ENCODE results near the gene FAM124B. TPM values are rescaled to one million over a fixed set of nuclear protein-coding genes. Genes with fewer than 3 reads are reported as not detected.

FAM124B gene
- total RNA-seq, 1 experiment from 2014 or later: 0.83 TPM

DNA sequence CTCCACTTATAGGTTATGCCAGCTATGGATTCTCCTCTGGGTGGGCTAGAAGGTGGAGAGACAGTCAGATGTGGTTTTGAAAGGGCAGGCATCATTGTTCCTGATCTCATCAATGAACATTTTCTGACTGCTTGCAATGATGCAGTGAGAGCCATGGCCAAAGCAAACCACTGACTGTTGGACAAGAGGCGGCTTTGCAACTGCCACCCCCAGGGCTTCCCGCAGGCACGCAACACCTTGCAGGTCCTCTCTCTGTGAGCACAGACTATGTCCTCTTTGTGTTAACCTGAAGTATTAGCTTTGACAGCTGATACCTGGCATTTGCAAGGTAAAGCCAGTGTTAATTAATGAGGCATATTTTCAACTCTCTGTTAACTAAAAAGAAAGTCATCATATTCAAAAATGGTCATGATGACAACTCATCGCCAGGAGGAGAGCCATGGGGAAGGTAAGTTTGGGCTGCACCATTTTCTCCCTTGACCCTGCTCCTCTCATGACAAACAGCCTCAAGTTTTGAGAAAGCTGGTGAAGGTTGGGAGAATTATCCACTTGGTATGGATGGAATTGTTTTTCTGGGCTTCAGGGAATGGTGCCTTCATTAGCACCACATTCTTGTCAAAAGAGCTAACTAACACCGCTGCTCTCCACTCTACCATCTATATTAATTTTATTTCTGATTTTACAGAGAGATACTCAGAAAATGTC lies 14.9 kb upstream of the FAM124B start:
- Histone ChIP-seq H3K27ac (ENCODE audit: insufficient read length, low read depth, low read length) (no peak overlapping the region), H4K8ac (replicated peaks; ENCODE audit: insufficient read length, low read depth, low read length) (no peak overlapping the region), H3K23ac (ENCODE audit: insufficient read length, low read depth, low read length) (no peak overlapping the region), H2BK12ac (ENCODE audit: insufficient read length, low read depth, low read length) (no peak overlapping the region), H2BK20ac (ENCODE audit: low read depth, low read length, poor library complexity, severe bottlenecking) (no peak overlapping the region), H2BK120ac (ENCODE audit: low read depth, low read length, poor library complexity, severe bottlenecking) (no peak overlapping the region), H3K18ac (ENCODE audit: insufficient read length, low read depth, low read length) (no peak overlapping the region), H4K91ac (ENCODE audit: insufficient read length, low read depth, low read length) (no peak overlapping the region), H3K4me2 (ENCODE audit: insufficient read depth, insufficient read length, low read length) (no peak overlapping the region), H3T11ph (ENCODE audit: low read length) (no peak overlapping the region), H3K9ac (ENCODE audit: extremely low read depth, insufficient read length, low read length) (no peak overlapping the region), H3K27me3 (ENCODE audit: insufficient read depth, low read length) (no peaks in the 10 kb centered on the region), H3K4ac (ENCODE audit: low read depth, low read length) (no peak overlapping the region), H3K79me1 (ENCODE audit: insufficient read depth, low read depth, low read length, poor library complexity, severe bottlenecking) (no peaks in the 10 kb centered on the region), H3K4me1 (ENCODE audit: insufficient read depth, low read length) (no peaks in the 10 kb centered on the region; the same call in 1 of the 2 replicates), H3K14ac (ENCODE audit: insufficient read depth, low read length) (no peak overlapping the region), H3K79me2 (ENCODE audit: insufficient read depth, low read length) (no peaks in the 10 kb centered on the region), H2BK5ac (ENCODE audit: insufficient read length, low read length) (no peak overlapping the region), H4K20me1 (ENCODE audit: control insufficient read depth, insufficient read depth, insufficient read length) (no peaks in the 10 kb centered on the region), H4K5ac (ENCODE audit: insufficient read length, low read depth, low read length) (no peak overlapping the region), H2AK5ac (ENCODE audit: insufficient read length, low read length) (no peak overlapping the region), H3K56ac (ENCODE audit: insufficient read length, low read depth, low read length) (no peak overlapping the region), H3K23me2 (ENCODE audit: insufficient read length, low read depth, low read length, poor library complexity, severe bottlenecking) (no peaks in the 10 kb centered on the region), H3K9me3 (ENCODE audit: control insufficient read depth, low read depth, low read length) (no peaks in the 10 kb centered on the region), H2BK15ac (ENCODE audit: low read depth, low read length) (no peak overlapping the region), H2AFZ (ENCODE audit: low read length) (no peak overlapping the region)
- Mint-ChIP-seq H3K4me3 (no peak overlapping the region), H3K36me3 (ENCODE audit: insufficient read depth in 1 of 3, low read depth in 3 of 3) (peaks cover 0 to 2% (median 0%) of the 10 kb centered on the region in 3 experiments; a peak in 2 of 7 replicates), H3K27ac (peak overlapping the region; percentile 18 to 49 (median 24); a peak in 1 of 7 replicates), H3K4me1 (peaks cover 8 to 12% of the 10 kb centered on the region in 2 experiments; a peak in 3 of 4 replicates), H3K27me3 (ENCODE audit: low read depth) (no peaks in the 10 kb centered on the region), H3K9me3 (peaks cover 3% of the 10 kb centered on the region in 2 experiments; a peak in 2 of 5 replicates)
- TF ChIP-seq, protein P1, sequence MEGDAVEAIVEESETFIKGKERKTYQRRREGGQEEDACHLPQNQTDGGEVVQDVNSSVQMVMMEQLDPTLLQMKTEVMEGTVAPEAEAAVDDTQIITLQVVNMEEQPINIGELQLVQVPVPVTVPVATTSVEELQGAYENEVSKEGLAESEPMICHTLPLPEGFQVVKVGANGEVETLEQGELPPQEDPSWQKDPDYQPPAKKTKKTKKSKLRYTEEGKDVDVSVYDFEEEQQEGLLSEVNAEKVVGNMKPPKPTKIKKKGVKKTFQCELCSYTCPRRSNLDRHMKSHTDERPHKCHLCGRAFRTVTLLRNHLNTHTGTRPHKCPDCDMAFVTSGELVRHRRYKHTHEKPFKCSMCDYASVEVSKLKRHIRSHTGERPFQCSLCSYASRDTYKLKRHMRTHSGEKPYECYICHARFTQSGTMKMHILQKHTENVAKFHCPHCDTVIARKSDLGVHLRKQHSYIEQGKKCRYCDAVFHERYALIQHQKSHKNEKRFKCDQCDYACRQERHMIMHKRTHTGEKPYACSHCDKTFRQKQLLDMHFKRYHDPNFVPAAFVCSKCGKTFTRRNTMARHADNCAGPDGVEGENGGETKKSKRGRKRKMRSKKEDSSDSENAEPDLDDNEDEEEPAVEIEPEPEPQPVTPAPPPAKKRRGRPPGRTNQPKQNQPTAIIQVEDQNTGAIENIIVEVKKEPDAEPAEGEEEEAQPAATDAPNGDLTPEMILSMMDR (conservative IDR thresholded peaks at IDR 0.05): no peak
- no peak for DNase-seq
- WGBS (ENCODE audit: extremely low coverage, insufficient read length, low lambda C conversion rate): no CpG with 5 or more reads among the region's 5 CpGs
